Uterus (tissue), 4 donors: ENCODE results near the gene CHPT1. TPM values are rescaled to one million over a fixed set of nuclear protein-coding genes. Genes with fewer than 3 reads are reported as not detected.
A peak's percentile ranks its signal among the peaks of the same experiment; 100 is the strongest.

ENCODE experiments used
- DNase-seq, 2 donors: peaks; one replicate each; pipeline ENCODE4 v3.0.0-alpha.2; 2019 to 2020
- H3K27ac ChIP-seq, 2 donors: fragments of 200-600 bp; sonication (generic); 1 replicate in 1 of 2; 2 replicates in 1 of 2; pipeline ENCODE4 v1.5.1; 2016 to 2018
- H3K27me3 ChIP-seq, 2 donors: fragments of 200-600 bp; sonication (generic); one replicate each; pipeline ENCODE4 v1.5.1; 2018 to 2019; ENCODE audit warnings: control low read depth in 1 of 2
- H3K36me3 ChIP-seq, 2 donors: fragments of 200-600 bp; sonication (generic); one replicate each; pipeline ENCODE4 v1.5.1; 2019; ENCODE audit warnings: control low read depth in 1 of 2
- H3K4me1 ChIP-seq, 2 donors: fragments of 200-600 bp; sonication (generic); one replicate each; pipeline ENCODE4 v1.5.1; 2018 to 2019; ENCODE audit warnings: control low read depth in 1 of 2
- H3K4me3 ChIP-seq, 2 donors: fragments of 200-600 bp; sonication (generic); 1 replicate in 1 of 2; 2 replicates in 1 of 2; pipeline ENCODE4 v1.5.1; 2018 to 2019; ENCODE audit warnings: mild to moderate bottlenecking in 1 of 2
- H3K9me3 ChIP-seq, 2 donors: fragments of 200-600 bp; sonication (generic); one replicate each; pipeline ENCODE4 v1.5.1; 2019; ENCODE audit warnings: control low read depth in 1 of 2
- CTCF ChIP-seq, 4 experiments: fragments of 200-600 bp in 2 of 4; fragments of 450-650 bp in 2 of 4; sonication (generic) in 2 of 4; IDR thresholded peaks; one replicate each; pipeline ENCODE4 v1.5.1; 2016 to 2019; ENCODE audit warnings: antibody characterized with exemption in 4 of 4, mild to moderate bottlenecking in 2 of 4, moderate library complexity in 1 of 4
- POLR2A ChIP-seq, 2 donors: fragments of 450-650 bp; IDR thresholded peaks; one replicate each; pipeline ENCODE4 v1.6.1; 2016; ENCODE audit warnings: antibody characterized with exemption in 2 of 2, mild to moderate bottlenecking in 1 of 2, moderate library complexity in 1 of 2
- intact Hi-C: fragments of 100-400 bp; cut with DNase I; formaldehyde crosslinking; loops from one replicate; pipeline ENCODE4 v1.15.1; 2023; ENCODE audit warnings: low total_unique reads
- small RNA-seq: library from RNA; depleted of rRNA; stranded (forward); fragments of <200 nt; gene quantifications from one replicate; pipeline ENCODE3, GENCODE V24; 2016
- total RNA-seq, 4 donors: library from RNA; depleted of rRNA in 3 of 4; stranded (reverse); fragments of >200 nt in 3 of 4; gene quantifications; one replicate each; pipeline versions ENCODE4 v1.1.0 to v1.2.4, GENCODE V29; 2014 to 2023
- donor health status: DM: yes; HTN: yes; CAD: no.

CHPT1 gene
- total RNA-seq, 4 donors from 2014 or later: 22.5 to 105 (median 51.1) TPM

- intact Hi-C loops: no loop called here
- no peaks in the 10 kb centered on the region for H3K36me3 ChIP-seq
These were observed 76.3 kb downstream of the CHPT1 start for GRCh38 chr12:101773650-101774162.

GRCh38 chr12:101775816-101776215 is 78.4 kb downstream of the CHPT1 start:
- H3K27me3 ChIP-seq: no peaks in the 10 kb centered on the region
- H3K27ac ChIP-seq: no peak overlapping the region
- no peak for DNase-seq
- H3K4me3 ChIP-seq: no peak overlapping the region
- H3K4me1 ChIP-seq: no peaks in the 10 kb centered on the region
- TF ChIP-seq POLR2A (IDR thresholded peaks at IDR 0.05) (no peak), CTCF (IDR thresholded peaks at IDR 0.05) (no peak)
- no peaks in the 10 kb centered on the region for H3K36me3 ChIP-seq
- no peaks in the 10 kb centered on the region for H3K9me3 ChIP-seq
- intact Hi-C loops: no loop called here

More at GRCh38 chr12:101773650-101774162, 76.3 kb downstream of the CHPT1 start:
- Histone ChIP-seq H3K9me3 (no peaks in the 10 kb centered on the region), H3K27me3 (no peaks in the 10 kb centered on the region), H3K4me3 (no peak overlapping the region), H3K4me1 (no peaks in the 10 kb centered on the region), H3K27ac (no peak overlapping the region)
- no peak for TF ChIP-seq POLR2A (IDR thresholded peaks at IDR 0.05)
- TF ChIP-seq CTCF (IDR thresholded peaks at IDR 0.05): peak; percentile 84 to 92 (median 89)
- peak; percentile 55 to 59 for DNase-seq

- H3K9me3 ChIP-seq: no peaks in the 10 kb centered on the region
- intact Hi-C loops: no loop called here
- no peak overlapping the region for H3K4me3 ChIP-seq
- TF ChIP-seq POLR2A (IDR thresholded peaks at IDR 0.05) (no peak), CTCF (IDR thresholded peaks at IDR 0.05) (no peak)
- no peaks in the 10 kb centered on the region for H3K36me3 ChIP-seq
- H3K27me3 ChIP-seq: no peaks in the 10 kb centered on the region
- no peak overlapping the region for H3K27ac ChIP-seq
- no peaks in the 10 kb centered on the region for H3K4me1 ChIP-seq
- no peak for DNase-seq
These were observed 80.0 kb downstream of the CHPT1 start for GRCh38 chr12:101777485-101777884.

- TF ChIP-seq CTCF (IDR thresholded peaks at IDR 0.05): no peak
- TF ChIP-seq POLR2A (IDR thresholded peaks at IDR 0.05): no peak
- no peak for DNase-seq
- intact Hi-C loops: no loop called here
- Histone ChIP-seq H3K9me3 (no peaks in the 10 kb centered on the region), H3K4me1 (no peaks in the 10 kb centered on the region), H3K36me3 (no peaks in the 10 kb centered on the region), H3K27ac (no peak overlapping the region), H3K4me3 (no peak overlapping the region), H3K27me3 (no peaks in the 10 kb centered on the region)
These were observed 80.5 kb downstream of the CHPT1 start for GRCh38 chr12:101777978-101778377.

Small RNA genes within 50 kb of the gene (small RNA-seq; reads per million reads assigned to genes)
- gene RNU6-101P: not detected
- not detected for gene RNY1P16

Other genes starting within 250 kb of the CHPT1 start
- gene SPIC, start 222.3 kb upstream of the CHPT1 start, total RNA-seq: not detected
- gene MYBPC1, start 102.7 kb upstream of the CHPT1 start, total RNA-seq: under 1 TPM in 2 of 4 donors, not detected in 2; 0.14 to 0.73 TPM
- gene SYCP3, start 41.8 kb downstream of the CHPT1 start, total RNA-seq: under 1 TPM in 1 of 4 donors, not detected in 3; 0.14 TPM
- 10 to 100 TPM in 3 of 4 donors, 1 to 10 TPM in 1; 3.8 to 38.7 (median 26.1) TPM for gene GNPTAB, start 133.3 kb downstream of the CHPT1 start, total RNA-seq
- 10 to 100 TPM in 2 of 4 donors, 1 to 10 TPM in 2; 2.0 to 25.4 (median 9.9) TPM for gene DRAM1, start 179.9 kb downstream of the CHPT1 start, total RNA-seq